Measurements from ENCODE around the gene EOLA1.
"Not testable (repeated sequence)": the region's sequence is repeated elsewhere in the genome, so short reads cannot be mapped to it uniquely, and the experiment has no call there.

- TF ChIP-seq POLR2AphosphoS5 (IDR thresholded peaks at IDR 0.05); CTCF (IDR thresholded peaks at IDR 0.05; ENCODE audit: poor library complexity, severe bottlenecking); EP300 (conservative IDR thresholded peaks at IDR 0.05; ENCODE audit: poor library complexity, severe bottlenecking); RAD21 (conservative IDR thresholded peaks at IDR 0.05); EZH2 (IDR thresholded peaks at IDR 0.05; ENCODE audit: borderline replicate concordance, insufficient read depth, low read length, poor library complexity, severe bottlenecking): not testable (repeated sequence)
Observed at GRCh38 chrX:149573456-149573855, 32.6 kb downstream of the EOLA1 start.

Data from neural cell (in vitro differentiated cells).